Measurements from ENCODE around the gene TRIM50.

- TF ChIP-seq PKNOX1 (IDR thresholded peaks at IDR 0.05) (no peak), TARDBP (IDR thresholded peaks at IDR 0.05) (no peak), ZNF384 (IDR thresholded peaks at IDR 0.05) (no peak), CTBP1 (IDR thresholded peaks at IDR 0.05; ENCODE audit: borderline replicate concordance) (no peak), NFRKB (IDR thresholded peaks at IDR 0.05) (no peak), BHLHE40 (IDR thresholded peaks at IDR 0.05; ENCODE audit: borderline replicate concordance) (no peak)
These were observed 26.3 kb upstream of the TRIM50 start for GRCh38 chr7:73354196-73354595.
